NT2/D1 (cell line): ENCODE measurements around the gene MTERF2.

Experiments used
- SUZ12 ChIP-seq: IDR thresholded peaks from 2 replicates; pipeline ENCODE4 v1.6.1; 2011; ENCODE audit not compliant: insufficient read length, insufficient read depth; ENCODE audit errors: extremely low read depth
- YY1 ChIP-seq: IDR thresholded peaks from 2 replicates; pipeline ENCODE4 v1.6.1; 2011; ENCODE audit not compliant: insufficient read length, insufficient read depth

- TF ChIP-seq YY1 (no peak), SUZ12 (no peak)
Measured at GRCh38 chr12:106957583-106957982, 29.4 kb downstream of the MTERF2 start.
